Measurements from ENCODE around the gene PDE1C. TPM values are rescaled to one million over a fixed set of nuclear protein-coding genes. Genes with fewer than 3 reads are reported as not detected.

PDE1C gene
- total RNA-seq, 6 experiments from 2014 or later, result 0.19 to 1.9 (median 1.2) TPM

DNA sequence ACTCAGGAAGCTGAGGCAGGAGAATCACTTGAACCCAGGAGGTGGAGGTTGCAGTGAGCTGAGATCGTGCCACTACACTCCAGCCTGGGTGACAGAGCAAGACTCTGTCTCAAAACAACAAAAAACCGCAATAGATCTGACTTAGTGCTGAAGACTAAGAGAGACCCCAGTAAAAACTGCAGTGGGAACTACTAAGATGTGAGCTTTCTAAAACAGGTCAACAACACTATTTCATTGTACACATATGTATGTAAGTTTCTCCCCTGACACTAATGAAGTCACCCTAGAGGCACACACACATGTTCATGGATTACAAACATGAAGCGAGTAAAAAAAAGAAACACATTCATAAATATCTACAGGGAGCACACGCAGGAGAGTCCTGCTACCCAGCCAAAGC is 68.3 kb downstream of the PDE1C start:
- TF ChIP-seq, protein P1, sequence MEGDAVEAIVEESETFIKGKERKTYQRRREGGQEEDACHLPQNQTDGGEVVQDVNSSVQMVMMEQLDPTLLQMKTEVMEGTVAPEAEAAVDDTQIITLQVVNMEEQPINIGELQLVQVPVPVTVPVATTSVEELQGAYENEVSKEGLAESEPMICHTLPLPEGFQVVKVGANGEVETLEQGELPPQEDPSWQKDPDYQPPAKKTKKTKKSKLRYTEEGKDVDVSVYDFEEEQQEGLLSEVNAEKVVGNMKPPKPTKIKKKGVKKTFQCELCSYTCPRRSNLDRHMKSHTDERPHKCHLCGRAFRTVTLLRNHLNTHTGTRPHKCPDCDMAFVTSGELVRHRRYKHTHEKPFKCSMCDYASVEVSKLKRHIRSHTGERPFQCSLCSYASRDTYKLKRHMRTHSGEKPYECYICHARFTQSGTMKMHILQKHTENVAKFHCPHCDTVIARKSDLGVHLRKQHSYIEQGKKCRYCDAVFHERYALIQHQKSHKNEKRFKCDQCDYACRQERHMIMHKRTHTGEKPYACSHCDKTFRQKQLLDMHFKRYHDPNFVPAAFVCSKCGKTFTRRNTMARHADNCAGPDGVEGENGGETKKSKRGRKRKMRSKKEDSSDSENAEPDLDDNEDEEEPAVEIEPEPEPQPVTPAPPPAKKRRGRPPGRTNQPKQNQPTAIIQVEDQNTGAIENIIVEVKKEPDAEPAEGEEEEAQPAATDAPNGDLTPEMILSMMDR (IDR thresholded peaks at IDR 0.05), result no peak
- no peak overlapping the region for H3K27ac Mint-ChIP-seq

DNA sequence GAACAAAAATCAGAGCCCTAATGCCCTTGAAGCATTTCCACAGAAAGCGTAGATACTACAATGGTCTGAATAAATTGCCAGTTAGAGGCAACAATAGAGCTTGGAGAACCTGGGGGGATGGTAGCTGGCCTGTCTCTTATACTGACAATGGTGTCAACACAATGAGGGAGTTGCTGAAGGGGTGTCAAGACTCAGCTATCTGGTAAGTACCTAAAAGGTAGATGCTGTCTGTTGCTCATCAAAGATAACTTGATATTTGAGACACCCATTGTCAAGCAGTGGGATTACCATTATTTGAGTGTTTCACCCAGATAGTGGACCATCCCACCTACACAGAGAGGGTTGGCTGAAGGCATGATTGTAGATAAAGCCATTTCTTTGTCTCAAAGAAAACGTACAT is 72.8 kb downstream of the PDE1C start:
- TF ChIP-seq, protein P1 (IDR thresholded peaks at IDR 0.05), result no peak
- no peaks in the 10 kb centered on the region for H3K4me1 Mint-ChIP-seq (ENCODE audit: low read depth)
- no peak overlapping the region for H3K4me3 Mint-ChIP-seq
- no peaks in the 10 kb centered on the region; the same call in 1 of the 2 replicates for H3K27me3 Mint-ChIP-seq (ENCODE audit: insufficient read depth)
- no peaks in the 10 kb centered on the region for H3K36me3 Mint-ChIP-seq (ENCODE audit: low read depth)
- no peak overlapping the region for H3K27ac Mint-ChIP-seq
- no peak for DNase-seq
- peaks cover 37% of the 10 kb centered on the region for H3K9me3 Mint-ChIP-seq

More for the DNA sequence above, 68.3 kb downstream of the PDE1C start:
- H3K27me3 Mint-ChIP-seq (ENCODE audit: insufficient read depth), result no peaks in the 10 kb centered on the region
- H3K36me3 Mint-ChIP-seq (ENCODE audit: low read depth), result peaks cover 6% of the 10 kb centered on the region; the same call in 1 of the 2 replicates
- H3K4me3 Mint-ChIP-seq, result no peak overlapping the region
- H3K9me3 Mint-ChIP-seq, result peaks cover 52% of the 10 kb centered on the region
- DNase-seq, result no peak
- H3K4me1 Mint-ChIP-seq (ENCODE audit: low read depth), result no peaks in the 10 kb centered on the region

GRCh38 chr7:31995134-31995533 is 75.1 kb downstream of the PDE1C start:
- no peaks in the 10 kb centered on the region for H3K4me1 Mint-ChIP-seq (ENCODE audit: low read depth)
- no peak for DNase-seq
- no peak overlapping the region for H3K4me3 Mint-ChIP-seq
- TF ChIP-seq, protein P1 (IDR thresholded peaks at IDR 0.05), result no peak
- no peaks in the 10 kb centered on the region; the same call in 1 of the 2 replicates for H3K27me3 Mint-ChIP-seq (ENCODE audit: insufficient read depth)
- no peak overlapping the region for H3K27ac Mint-ChIP-seq
- H3K36me3 Mint-ChIP-seq (ENCODE audit: low read depth), result no peaks in the 10 kb centered on the region
- peaks cover 29% of the 10 kb centered on the region for H3K9me3 Mint-ChIP-seq

DNA sequence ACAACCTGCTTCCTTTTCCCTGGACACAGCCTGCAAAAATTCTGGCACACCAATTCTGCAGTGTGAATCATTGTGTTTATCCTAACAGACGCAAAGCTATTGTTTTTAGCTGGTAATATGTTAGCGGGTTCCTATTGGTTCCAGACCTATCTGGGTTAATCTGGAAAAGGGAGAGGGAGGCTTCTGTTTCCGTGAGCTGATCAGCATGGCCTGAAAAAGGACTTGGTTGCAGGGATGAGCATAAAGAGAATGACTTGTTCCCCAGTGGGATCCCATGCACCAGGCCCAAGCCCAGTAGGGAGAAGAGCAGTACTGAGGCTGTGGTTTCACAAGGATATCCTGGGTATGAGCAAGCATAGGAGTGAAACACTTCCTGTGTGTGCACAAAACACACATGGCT is 78.4 kb downstream of the PDE1C start:
- Mint-ChIP-seq H3K9me3 (peaks cover 18% of the 10 kb centered on the region), H3K27ac (no peak overlapping the region), H3K4me3 (no peak overlapping the region), H3K4me1 (ENCODE audit: low read depth) (no peaks in the 10 kb centered on the region), H3K27me3 (ENCODE audit: insufficient read depth) (no peaks in the 10 kb centered on the region; the same call in 1 of the 2 replicates), H3K36me3 (ENCODE audit: low read depth) (no peaks in the 10 kb centered on the region)
- TF ChIP-seq, protein P1 (IDR thresholded peaks at IDR 0.05), result no peak
- DNase-seq, result no peak

GRCh38 chr7:31991406-31991805 is 78.8 kb downstream of the PDE1C start:
- TF ChIP-seq, protein P1 (IDR thresholded peaks at IDR 0.05), result no peak
- DNase-seq, result no peak
- peaks cover 21% of the 10 kb centered on the region for H3K9me3 Mint-ChIP-seq
- no peaks in the 10 kb centered on the region for H3K4me1 Mint-ChIP-seq (ENCODE audit: low read depth)
- H3K4me3 Mint-ChIP-seq, result no peak overlapping the region
- H3K27ac Mint-ChIP-seq, result no peak overlapping the region
- no peaks in the 10 kb centered on the region; the same call in 1 of the 2 replicates for H3K27me3 Mint-ChIP-seq (ENCODE audit: insufficient read depth)
- H3K36me3 Mint-ChIP-seq (ENCODE audit: low read depth), result no peaks in the 10 kb centered on the region
